Muscle of back (tissue), 11 donors: ENCODE measurements around the gene CAVIN2. TPM values are rescaled to one million over a fixed set of nuclear protein-coding genes. Genes with fewer than 3 reads are reported as not detected.
"Not testable (repeated sequence)": the region's sequence is repeated elsewhere in the genome, so short reads cannot be mapped to it uniquely, and the experiment has no call there.

Source experiments
- DNase-seq, 3 donors: peaks; one replicate each; pipeline versions ENCODE4 v3.0.0 to v3.0.0-alpha.2; 2013
- polyA plus RNA-seq, 10 donors: library from polyadenylated mRNA; unstranded; fragments of 120-200 nt; gene quantifications; one replicate each; pipeline ENCODE4 v1.2.1, GENCODE V29; 2013; ENCODE audit not compliant: insufficient read length in 10 of 10

CAVIN2 gene
- polyA plus RNA-seq, 10 donors: 29.5 to 61.0 (median 43.9) TPM

- no peak for DNase-seq
Observed at GRCh38 chr2:191803007-191803406, 43.9 kb downstream of the CAVIN2 start.

DNA sequence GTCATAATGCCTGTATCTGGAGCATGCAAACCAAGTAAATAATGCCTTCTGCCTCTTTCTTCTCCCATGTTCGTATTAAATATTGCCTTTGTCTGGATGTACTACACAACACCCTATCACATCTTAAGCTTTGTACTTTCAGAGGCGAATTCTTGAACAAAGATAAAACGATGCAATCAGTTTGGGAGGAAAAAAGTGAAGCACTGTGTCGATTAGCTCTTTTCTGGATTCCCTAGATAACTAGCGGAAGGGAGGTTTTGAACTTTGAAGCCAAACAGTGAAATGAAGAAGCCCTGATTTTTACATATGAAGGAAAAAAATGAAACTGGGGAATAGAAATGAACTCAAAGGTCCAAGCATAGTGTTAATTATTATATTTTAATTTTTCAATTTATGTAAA is 44.7 kb downstream of the CAVIN2 start:
- DNase-seq: no peak

- DNase-seq: no peak
Observed at GRCh38 chr2:191800874-191801273, 46.0 kb downstream of the CAVIN2 start.

- DNase-seq: no peak
Observed at GRCh38 chr2:191799526-191799925, 47.4 kb downstream of the CAVIN2 start.

DNA sequence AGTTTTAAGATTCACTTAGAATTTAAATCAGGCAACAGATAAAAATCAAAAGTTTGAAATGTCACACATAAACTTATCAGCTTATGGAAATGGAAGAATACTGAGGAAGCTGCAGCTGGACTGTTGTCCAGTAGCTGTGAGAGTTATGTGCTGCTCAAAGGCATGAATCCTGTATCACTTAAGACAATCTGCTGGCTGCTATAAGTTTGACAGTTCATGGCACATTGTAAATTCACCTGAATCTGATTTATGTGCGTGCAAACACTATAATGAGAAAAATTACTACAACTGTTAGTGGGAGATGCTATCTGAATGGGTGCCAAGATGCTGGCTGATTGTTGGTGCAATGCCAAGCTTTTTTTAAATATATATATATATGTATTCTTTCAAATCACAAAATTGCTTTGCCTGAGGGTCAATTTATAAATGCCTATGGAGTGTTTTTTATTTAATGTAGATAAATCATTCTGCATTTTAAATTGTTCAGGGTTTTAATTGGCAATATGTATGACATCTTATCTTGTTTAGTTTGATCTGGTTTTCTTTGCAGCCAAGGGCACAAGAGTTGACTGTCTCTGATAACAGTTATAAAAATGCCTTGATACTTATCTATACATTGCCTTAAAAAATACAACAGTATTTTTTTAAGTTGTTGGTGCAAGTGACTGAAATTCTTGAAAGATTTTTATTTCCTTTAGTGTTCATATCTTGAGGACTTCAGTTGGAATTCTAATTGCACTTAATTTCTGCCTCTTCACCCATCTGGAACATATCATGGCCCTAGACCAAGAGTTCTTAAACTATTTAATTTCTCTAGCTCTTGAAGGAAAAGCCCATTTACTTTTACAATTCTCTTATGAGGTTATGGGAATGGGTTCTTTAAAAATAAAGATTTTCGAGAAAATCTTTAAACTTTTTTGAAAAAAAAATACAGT is 48.7 kb downstream of the CAVIN2 start:
- DNase-seq: no peak

DNA sequence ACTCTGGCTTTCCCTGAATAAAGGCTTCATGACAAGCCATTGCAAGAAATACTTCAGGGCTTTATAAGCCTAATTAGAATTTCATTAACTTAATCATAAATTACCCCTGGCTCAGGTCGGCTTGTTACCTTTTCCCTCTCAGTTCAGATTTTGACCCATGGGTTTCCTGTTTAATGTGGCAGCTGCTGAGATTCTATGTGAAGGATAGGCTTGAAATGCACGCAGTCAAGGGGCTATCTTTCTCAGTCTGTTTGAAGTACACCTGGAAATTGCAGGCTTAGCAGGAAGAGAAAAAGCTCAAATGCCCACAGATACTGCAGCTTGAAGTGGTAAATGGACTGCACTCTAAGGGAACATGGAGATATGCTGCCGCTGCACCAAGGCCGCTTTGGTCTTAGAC is 49.4 kb downstream of the CAVIN2 start:
- no peak for DNase-seq

GRCh38 chr2:191795715-191796114 is 51.2 kb downstream of the CAVIN2 start:
- no peak for DNase-seq

DNA sequence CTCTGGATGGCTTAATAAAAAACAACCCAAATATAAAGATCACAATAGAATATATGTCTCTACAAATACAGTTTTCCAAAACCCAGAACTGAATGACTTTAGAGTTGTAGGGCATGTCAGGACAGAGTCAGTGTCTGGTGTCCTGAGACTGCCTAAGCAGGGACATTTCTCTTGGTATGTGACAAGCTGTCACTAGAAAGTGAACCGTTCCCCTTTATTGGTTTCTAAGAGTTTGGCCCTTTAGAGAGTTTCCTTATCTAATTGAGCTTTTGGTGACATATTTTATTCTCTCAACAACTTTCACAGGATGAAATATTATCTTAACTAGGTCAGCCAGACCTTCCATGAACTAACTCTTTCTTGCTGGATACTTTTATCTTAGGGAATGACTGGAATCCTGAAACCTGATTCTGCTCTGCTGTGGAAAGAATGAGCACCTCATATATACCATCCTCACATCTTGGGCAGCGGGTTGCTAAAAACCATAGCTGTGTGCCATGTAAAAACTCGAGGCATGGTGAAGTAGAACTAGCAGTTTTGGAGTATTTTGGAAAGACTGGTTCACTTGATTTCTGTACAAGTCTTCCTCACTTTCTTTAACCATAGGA is 54.8 kb downstream of the CAVIN2 start:
- DNase-seq: no peak

- DNase-seq: no peak
Observed at GRCh38 chr2:191790737-191791136, 56.2 kb downstream of the CAVIN2 start.

- DNase-seq: peak; percentile 28 to 70 (median 61)
Observed at GRCh38 chr2:191789796-191790195, 57.1 kb downstream of the CAVIN2 start.

DNA sequence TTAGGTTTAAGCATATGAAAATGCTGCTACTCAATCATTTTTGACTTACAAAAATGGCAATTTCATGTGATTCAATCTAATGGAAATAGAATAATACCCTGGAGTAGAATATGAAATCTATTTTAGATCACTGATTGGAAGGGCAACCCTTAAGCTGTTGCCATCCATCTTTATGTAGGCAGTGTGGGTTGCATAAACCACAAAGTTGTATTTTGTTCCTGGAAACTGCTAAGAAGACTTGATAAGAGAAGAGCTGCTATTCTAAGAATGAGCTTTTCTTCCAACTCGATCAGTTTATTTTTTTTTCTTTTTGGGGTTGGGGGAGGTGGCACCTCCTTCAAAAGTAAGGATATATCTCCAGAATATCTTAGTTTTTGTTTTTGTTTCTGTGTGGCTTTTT is 60.2 kb downstream of the CAVIN2 start:
- no peak for DNase-seq

GRCh38 chr2:191785651-191786050 is 61.2 kb downstream of the CAVIN2 start:
- not testable (repeated sequence) for DNase-seq

Other genes starting within 250 kb of the CAVIN2 start
- 10 to 100 TPM in 6 of 10 donors, 1 to 10 TPM in 4; 8.3 to 27.3 (median 11.3) TPM for gene NABP1, start 169.0 kb downstream of the CAVIN2 start, polyA plus RNA-seq